Liver (tissue), 9 donors: Measurements from ENCODE around the gene PEX1. TPM values are rescaled to one million over a fixed set of nuclear protein-coding genes. Genes with fewer than 3 reads are reported as not detected.
"Not testable (repeated sequence)": the region's sequence is repeated elsewhere in the genome, so short reads cannot be mapped to it uniquely, and the experiment has no call there.

Experiments
- DNase-seq: peaks from one replicate; pipeline ENCODE4 v3.0.0-alpha.2; 2017; ENCODE audit warnings: low spot score
- H3K27ac ChIP-seq, 2 donors: one replicate each; pipeline ENCODE4 v1.7.0; 2013; ENCODE audit warnings: inconsistent platforms in 2 of 2, low read length in 2 of 2, control low read depth in 1 of 2, low read depth in 1 of 2, mild to moderate bottlenecking in 1 of 2
- H3K27me3 ChIP-seq, 4 donors: one replicate each; pipeline versions ENCODE4 v1.6.1 to v1.7.0; 2013; ENCODE audit warnings: low read length in 3 of 4, inconsistent platforms in 1 of 4, mild to moderate bottlenecking in 1 of 4, moderate library complexity in 1 of 4; ENCODE audit not compliant: control insufficient read depth in 4 of 4, insufficient read depth in 4 of 4
- H3K36me3 ChIP-seq, 4 donors: one replicate each; pipeline versions ENCODE4 v1.6.1 to v1.7.0; 2013; ENCODE audit warnings: low read length in 3 of 4, mild to moderate bottlenecking in 3 of 4, low read depth in 1 of 4, moderate library complexity in 1 of 4; ENCODE audit not compliant: control insufficient read depth in 4 of 4, insufficient read depth in 3 of 4
- H3K4me1 ChIP-seq, 4 donors: one replicate each; pipeline versions ENCODE4 v1.6.1 to v1.7.0; 2013; ENCODE audit warnings: low read length in 3 of 4, mild to moderate bottlenecking in 3 of 4, moderate library complexity in 1 of 4; ENCODE audit not compliant: control insufficient read depth in 4 of 4, insufficient read depth in 4 of 4
- H3K4me3 ChIP-seq, 3 donors: one replicate each; pipeline versions ENCODE4 v1.6.1 to v1.7.0; 2013; ENCODE audit warnings: low read length in 3 of 3, control low read depth in 1 of 3, low read depth in 1 of 3, mild to moderate bottlenecking in 1 of 3
- H3K9ac ChIP-seq, 2 donors: one replicate each; pipeline ENCODE4 v1.7.0; 2013; ENCODE audit warnings: low read length in 2 of 2, mild to moderate bottlenecking in 2 of 2, moderate library complexity in 2 of 2, control low read depth in 1 of 2, low read depth in 1 of 2
- H3K9me3 ChIP-seq, 4 donors: one replicate each; pipeline versions ENCODE4 v1.6.1 to v1.7.0; 2013; ENCODE audit warnings: low read length in 3 of 4; ENCODE audit not compliant: control insufficient read depth in 4 of 4
- ATF3 ChIP-seq: IDR thresholded peaks from 2 replicates; pipeline ENCODE4 v1.6.1; 2016; ENCODE audit warnings: antibody characterized with exemption
- CTCF ChIP-seq: fragments of 150-350 bp; IDR thresholded peaks from 2 replicates; pipeline ENCODE4 v1.5.1; 2017; ENCODE audit warnings: improper control_type of control experiment, low read depth, low read length; ENCODE audit not compliant: missing input control
- FOXA2 ChIP-seq: IDR thresholded peaks from 2 replicates; pipeline ENCODE4 v1.6.1; 2016; ENCODE audit warnings: antibody characterized with exemption
- GABPA ChIP-seq, 2 donors: IDR thresholded peaks in 1 of 2; conservative IDR thresholded peaks in 1 of 2; 2 replicates each; pipeline ENCODE4 v1.6.1; 2016; ENCODE audit warnings: antibody characterized with exemption in 2 of 2, mild to moderate bottlenecking in 1 of 2, moderate library complexity in 1 of 2
- HNF4A ChIP-seq, 2 donors: conservative IDR thresholded peaks; 2 replicates each; pipeline ENCODE4 v1.6.1; 2016; ENCODE audit warnings: antibody characterized with exemption in 2 of 2, mild to moderate bottlenecking in 2 of 2
- HNF4G ChIP-seq: IDR thresholded peaks from 2 replicates; pipeline ENCODE4 v1.6.1; 2016; ENCODE audit warnings: antibody characterized with exemption
- NR2F2 ChIP-seq: IDR thresholded peaks from 2 replicates; pipeline ENCODE4 v1.6.1; 2016; ENCODE audit warnings: antibody characterized with exemption
- REST ChIP-seq: IDR thresholded peaks from 2 replicates; pipeline ENCODE4 v1.6.1; 2016; ENCODE audit warnings: antibody characterized with exemption, mild to moderate bottlenecking
- TAF1 ChIP-seq: conservative IDR thresholded peaks from 2 replicates; pipeline ENCODE4 v1.6.1; 2016; ENCODE audit warnings: antibody characterized with exemption, mild to moderate bottlenecking
- YY1 ChIP-seq: IDR thresholded peaks from 2 replicates; pipeline ENCODE4 v1.6.1; 2016; ENCODE audit warnings: antibody characterized with exemption, mild to moderate bottlenecking
- ZBTB33 ChIP-seq: IDR thresholded peaks from 2 replicates; pipeline ENCODE4 v1.6.1; 2016; ENCODE audit warnings: antibody characterized with exemption
- WGBS: extraction: QIAGEN DNeasy Blood & Tissue Kit; methylation state at CpG from one replicate; pipeline ENCODE4 v1.1.7; 2013; 5-methylcytosine and 5-hydroxymethylcytosine counted together
- polyA plus RNA-seq, 2 donors: library from polyadenylated mRNA; stranded (reverse) in 1 of 2; unstranded in 1 of 2; fragments of 200-250 nt in 1 of 2; fragments of >200 nt in 1 of 2; fragmentation: Nextera tagmentation in 1 of 2; extraction: Ambion mirVana in 1 of 2; gene quantifications; one replicate each; pipeline versions ENCODE4 v1.2.1 to v1.2.3, GENCODE V29; 2013 to 2015
- total RNA-seq, 2 donors: library from RNA; depleted of rRNA; stranded (reverse); fragments of >200 nt; gene quantifications; one replicate each; pipeline ENCODE4 v1.2.3, GENCODE V29; 2014
- donor health status: healthy.
- donor health status: healthy.
- donor health status: healthy.
- donor health status: healthy.
- donor health status: healthy.

PEX1 gene
- total and polyA plus RNA-seq, 4 donors, result 7.2 to 18.2 (median 9.0) TPM

GRCh38 chr7:92485267-92485892 lies 42.9 kb downstream of the PEX1 start:
- Histone ChIP-seq H3K9ac (no peak overlapping the region), H3K27ac (no peak overlapping the region), H3K27me3 (no peaks in the 10 kb centered on the region), H3K36me3 (peaks cover 4 to 21% (median 19%) of the 10 kb centered on the region in 4 donors), H3K9me3 (no peaks in the 10 kb centered on the region), H3K4me3 (no peak overlapping the region), H3K4me1 (no peaks in the 10 kb centered on the region)
- 93% methylated on average over 2 of the region's 2 CpGs for WGBS
- no peak for DNase-seq
- no peak for TF ChIP-seq REST
- TF ChIP-seq HNF4A (conservative IDR thresholded peaks at IDR 0.05), result no peak
- no peak for TF ChIP-seq FOXA2
- TF ChIP-seq CTCF, result no peak
- no peak for TF ChIP-seq GABPA (IDR thresholded peaks at IDR 0.05 in 1 of 2, conservative IDR thresholded peaks at IDR 0.05 in 1 of 2)
- no peak for TF ChIP-seq TAF1
- no peak for TF ChIP-seq ATF3
- no peak for TF ChIP-seq YY1
- TF ChIP-seq HNF4G, result no peak
- no peak for TF ChIP-seq NR2F2
- no peak for TF ChIP-seq ZBTB33

GRCh38 chr7:92484226-92484625 lies 44.1 kb downstream of the PEX1 start:
- H3K4me3 ChIP-seq, H3K4me1 ChIP-seq, DNase-seq, H3K9me3 ChIP-seq, H3K9ac ChIP-seq, H3K27me3 ChIP-seq, H3K27ac ChIP-seq: not testable (repeated sequence)
- 94% methylated on average over 6 of the region's 6 CpGs for WGBS
- H3K36me3 ChIP-seq, result peaks cover 4 to 18% (median 15%) of the 10 kb centered on the region in 4 donors

- 87% methylated on average over 6 of the region's 6 CpGs for WGBS
- H3K27me3 ChIP-seq, H3K27ac ChIP-seq, DNase-seq, H3K9ac ChIP-seq, H3K4me1 ChIP-seq, H3K4me3 ChIP-seq, H3K9me3 ChIP-seq: not testable (repeated sequence)
- H3K36me3 ChIP-seq, result peaks cover 4 to 18% (median 13%) of the 10 kb centered on the region in 4 donors
Measured at GRCh38 chr7:92483624-92484023, 44.7 kb downstream of the PEX1 start.

- H3K36me3 ChIP-seq, H3K27ac ChIP-seq, DNase-seq, H3K9me3 ChIP-seq, H3K4me1 ChIP-seq, H3K27me3 ChIP-seq, H3K4me3 ChIP-seq, H3K9ac ChIP-seq: not testable (repeated sequence)
- 95% methylated on average over 4 of the region's 4 CpGs for WGBS
Measured at GRCh38 chr7:92479146-92479545, 49.2 kb downstream of the PEX1 start.
